NCI-H1105 treated with DMSO at 0.1 percent for 48 hours (cell line): ENCODE results near the gene NOP9.
"Not testable (repeated sequence)": the region's sequence is repeated elsewhere in the genome, so short reads cannot be mapped to it uniquely, and the experiment has no call there.

Source experiments
- DNase-seq: peaks from one replicate; lab custom pipeline; 2025; lab: John Stamatoyannopoulos, UW

NOP9 gene

DNA sequence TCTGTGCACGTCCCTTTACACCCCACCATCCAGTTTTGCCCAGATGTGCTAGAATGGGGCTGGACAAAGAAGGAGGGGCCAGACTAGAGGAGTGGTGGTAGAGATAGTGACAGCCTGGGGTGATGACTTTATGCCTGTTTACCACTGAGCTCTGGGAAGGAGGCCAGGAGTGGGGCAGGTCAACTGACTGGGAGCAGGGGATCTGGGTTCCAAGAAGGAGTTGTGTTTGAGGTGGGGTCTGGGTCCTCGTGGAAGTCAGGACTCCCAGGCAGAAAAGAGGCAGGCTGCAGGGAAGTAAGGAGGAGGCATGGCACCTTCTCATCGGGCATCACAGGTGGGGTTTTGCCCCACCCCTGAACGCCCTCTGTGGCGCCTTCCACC lies 10.6 kb downstream of the NOP9 start:
- no peak for DNase-seq

GRCh38 chr14:24310646-24311604 lies 11.3 kb downstream of the NOP9 start, which contains the start of gene LTB4R:
TSS of gene LTB4R (plus strand) at chr14:24311502. CDS start at chr14:24315652, 4,150 bp downstream.
- no peak for DNase-seq

GRCh38 chr14:24311837-24312615 lies 12.4 kb downstream of the NOP9 start:
- DNase-seq = no peak

DNA sequence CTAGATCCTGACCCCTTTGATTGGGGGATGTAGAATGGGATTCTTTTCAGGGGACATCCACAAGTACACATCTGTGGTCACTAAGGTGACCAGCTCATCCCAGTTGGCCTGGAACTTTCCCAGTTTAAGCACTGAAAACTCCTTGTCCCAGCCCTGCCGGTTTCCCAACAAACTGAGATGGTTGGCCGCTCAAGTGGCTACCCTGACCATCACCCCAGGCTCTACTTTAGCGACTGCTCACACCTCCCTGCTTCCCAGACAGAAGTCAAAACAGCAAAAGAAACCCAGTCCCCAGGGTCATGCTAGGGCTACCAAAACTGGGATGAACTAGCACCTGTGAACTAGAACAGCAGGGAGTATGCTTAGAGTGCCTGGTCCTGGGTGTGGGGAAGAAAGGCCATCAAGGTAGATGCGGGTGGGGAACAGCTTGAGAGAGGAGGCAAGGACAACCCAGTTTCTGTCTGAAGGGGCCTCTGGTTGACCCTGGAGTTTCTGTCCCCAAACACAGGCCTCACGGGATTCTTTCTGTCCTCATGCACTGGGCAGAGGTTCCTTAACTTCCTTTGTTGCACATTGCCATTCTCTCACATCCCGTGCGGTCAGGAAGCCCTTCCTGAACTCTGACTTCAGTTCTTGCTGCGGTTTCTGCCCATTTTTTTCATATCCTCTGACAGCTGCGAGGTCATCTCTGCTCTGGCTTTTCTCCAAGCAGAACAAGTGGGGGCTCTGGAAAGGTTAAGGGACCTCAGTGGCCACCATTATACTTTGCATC lies 13.3 kb downstream of the NOP9 start:
- no peak for DNase-seq

GRCh38 chr14:24313913-24314312 lies 14.3 kb downstream of the NOP9 start:
- DNase-seq = no peak

- DNase-seq = no peak
These were observed 14.9 kb downstream of the NOP9 start for GRCh38 chr14:24314377-24315193.

GRCh38 chr14:24315243-24315806 lies 15.7 kb downstream of the NOP9 start:
- DNase-seq = no peak

DNA sequence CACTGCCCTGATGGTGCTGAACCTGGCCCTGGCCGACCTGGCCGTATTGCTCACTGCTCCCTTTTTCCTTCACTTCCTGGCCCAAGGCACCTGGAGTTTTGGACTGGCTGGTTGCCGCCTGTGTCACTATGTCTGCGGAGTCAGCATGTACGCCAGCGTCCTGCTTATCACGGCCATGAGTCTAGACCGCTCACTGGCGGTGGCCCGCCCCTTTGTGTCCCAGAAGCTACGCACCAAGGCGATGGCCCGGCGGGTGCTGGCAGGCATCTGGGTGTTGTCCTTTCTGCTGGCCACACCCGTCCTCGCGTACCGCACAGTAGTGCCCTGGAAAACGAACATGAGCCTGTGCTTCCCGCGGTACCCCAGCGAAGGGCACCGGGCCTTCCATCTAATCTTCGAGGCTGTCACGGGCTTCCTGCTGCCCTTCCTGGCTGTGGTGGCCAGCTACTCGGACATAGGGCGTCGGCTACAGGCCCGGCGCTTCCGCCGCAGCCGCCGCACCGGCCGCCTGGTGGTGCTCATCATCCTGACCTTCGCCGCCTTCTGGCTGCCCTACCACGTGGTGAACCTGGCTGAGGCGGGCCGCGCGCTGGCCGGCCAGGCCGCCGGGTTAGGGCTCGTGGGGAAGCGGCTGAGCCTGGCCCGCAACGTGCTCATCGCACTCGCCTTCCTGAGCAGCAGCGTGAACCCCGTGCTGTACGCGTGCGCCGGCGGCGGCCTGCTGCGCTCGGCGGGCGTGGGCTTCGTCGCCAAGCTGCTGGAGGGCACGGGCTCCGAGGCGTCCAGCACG lies 16.4 kb downstream of the NOP9 start:
- DNase-seq = peak; percentile 47

DNA sequence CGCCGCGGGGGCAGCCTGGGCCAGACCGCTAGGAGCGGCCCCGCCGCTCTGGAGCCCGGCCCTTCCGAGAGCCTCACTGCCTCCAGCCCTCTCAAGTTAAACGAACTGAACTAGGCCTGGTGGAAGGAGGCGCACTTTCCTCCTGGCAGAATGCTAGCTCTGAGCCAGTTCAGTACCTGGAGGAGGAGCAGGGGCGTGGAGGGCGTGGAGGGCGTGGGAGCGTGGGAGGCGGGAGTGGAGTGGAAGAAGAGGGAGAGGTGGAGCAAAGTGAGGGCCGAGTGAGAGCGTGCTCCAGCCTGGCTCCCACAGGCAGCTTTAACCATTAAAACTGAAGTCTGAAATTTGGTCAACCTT lies 16.9 kb downstream of the NOP9 start:
- peak; percentile 33 for DNase-seq

- no peak for DNase-seq
These were observed 17.7 kb downstream of the NOP9 start for GRCh38 chr14:24317141-24317928.

DNA sequence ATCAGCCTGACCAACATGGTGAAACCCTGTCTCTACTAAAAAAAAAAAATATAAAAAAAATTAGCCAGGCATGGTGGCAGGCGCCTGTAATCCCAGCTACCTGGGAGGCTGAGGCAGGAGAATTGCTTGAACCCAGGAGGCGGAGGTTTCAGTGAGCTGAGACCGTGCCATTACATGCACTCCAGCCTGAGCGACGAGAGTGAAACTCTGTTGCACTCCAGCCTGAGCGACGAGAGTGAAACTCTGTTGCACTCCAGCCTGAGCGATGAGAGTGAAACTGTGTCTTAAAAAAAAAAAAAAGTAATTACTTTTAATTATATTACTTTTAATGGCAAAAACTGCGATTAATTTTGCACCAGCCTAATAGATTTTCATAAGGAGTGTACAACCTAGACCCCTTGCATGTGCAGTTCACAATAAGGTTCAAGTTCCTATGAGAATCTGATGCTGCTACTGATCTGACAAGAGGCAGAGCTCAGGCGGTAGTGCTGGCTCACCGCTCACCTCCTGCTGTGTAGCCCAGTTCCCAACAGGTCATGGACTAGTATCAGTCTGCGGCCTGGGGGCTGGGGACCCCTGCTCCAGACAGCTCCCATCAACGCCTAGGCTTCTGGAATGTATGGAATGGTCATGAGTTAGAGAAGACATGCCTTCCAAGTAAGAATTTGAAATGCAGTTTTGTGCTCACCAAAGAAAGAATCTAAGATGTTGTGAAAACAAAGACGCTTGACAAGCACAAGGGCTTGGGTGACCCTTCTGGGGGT lies 21.7 kb downstream of the NOP9 start:
- no peak for DNase-seq

GRCh38 chr14:24322672-24323071 lies 23.0 kb downstream of the NOP9 start:
- no peak for DNase-seq

- no peak for DNase-seq
These were observed 23.7 kb downstream of the NOP9 start for GRCh38 chr14:24323341-24323740.

DNA sequence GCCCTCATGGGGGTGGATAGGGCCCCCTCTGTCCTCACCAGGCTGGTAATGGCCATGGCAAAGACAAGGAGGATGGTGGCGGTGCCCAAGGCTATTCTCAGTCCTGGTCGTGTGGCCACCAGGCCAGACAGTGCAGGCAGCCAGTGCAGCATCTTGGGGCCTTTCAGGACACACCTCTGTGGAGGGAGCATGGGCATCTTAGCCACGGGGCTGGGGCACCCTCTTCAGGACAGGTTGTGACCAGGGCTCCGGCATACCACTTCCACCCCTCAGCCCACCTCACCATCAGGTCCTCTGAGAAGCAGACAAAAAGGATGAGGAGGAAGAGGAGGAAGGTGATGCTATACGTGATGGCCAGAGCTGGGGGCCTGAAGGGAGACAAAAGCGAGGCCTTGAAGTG lies 24.4 kb downstream of the NOP9 start:
- DNase-seq = no peak

- DNase-seq = no peak
These were observed 25.4 kb downstream of the NOP9 start for GRCh38 chr14:24325041-24325530.

DNA sequence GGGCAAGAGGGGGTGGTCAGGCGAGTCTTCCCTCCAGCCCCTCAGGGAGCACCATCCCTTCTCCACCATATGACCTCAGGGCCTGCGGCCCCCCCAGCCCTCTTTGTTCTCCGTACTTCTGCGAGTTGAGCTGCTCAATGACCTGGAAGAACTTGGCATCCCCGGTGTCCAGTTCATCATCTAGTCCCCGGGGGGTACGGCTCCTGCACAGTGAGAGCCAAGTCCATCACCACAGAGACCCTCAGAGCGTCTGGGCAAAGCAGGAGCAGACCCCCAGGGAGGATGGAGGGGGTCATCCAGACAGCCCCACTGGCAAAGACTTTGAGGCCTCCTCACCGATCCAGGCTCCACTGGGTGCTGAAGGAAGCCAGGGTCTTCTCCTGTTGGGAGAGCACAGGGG lies 26.3 kb downstream of the NOP9 start:
- DNase-seq = no peak

DNA sequence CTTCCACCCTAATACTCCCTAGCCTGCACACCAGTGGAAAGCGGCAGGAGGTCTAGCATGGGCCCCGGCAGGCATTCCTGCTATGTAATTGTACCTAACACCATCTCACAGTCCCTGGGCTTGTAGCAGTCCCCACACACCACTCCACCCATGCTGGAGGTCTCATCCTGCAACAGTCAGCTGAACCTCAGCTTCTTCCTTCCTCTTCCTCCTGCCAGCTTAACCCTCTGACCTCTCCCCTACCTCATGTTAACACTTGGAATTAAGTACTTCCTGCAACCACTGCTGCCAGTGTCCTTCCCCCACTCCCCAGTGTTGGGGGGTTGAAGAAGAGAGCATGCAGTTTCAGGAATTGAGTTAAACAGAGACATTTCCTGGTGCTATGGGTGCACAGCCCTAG lies 27.7 kb downstream of the NOP9 start:
- DNase-seq = no peak

GRCh38 chr14:24327914-24328313 lies 28.3 kb downstream of the NOP9 start:
- not testable (repeated sequence) for DNase-seq
